ENCODE data around the gene TFF3.

DNA sequence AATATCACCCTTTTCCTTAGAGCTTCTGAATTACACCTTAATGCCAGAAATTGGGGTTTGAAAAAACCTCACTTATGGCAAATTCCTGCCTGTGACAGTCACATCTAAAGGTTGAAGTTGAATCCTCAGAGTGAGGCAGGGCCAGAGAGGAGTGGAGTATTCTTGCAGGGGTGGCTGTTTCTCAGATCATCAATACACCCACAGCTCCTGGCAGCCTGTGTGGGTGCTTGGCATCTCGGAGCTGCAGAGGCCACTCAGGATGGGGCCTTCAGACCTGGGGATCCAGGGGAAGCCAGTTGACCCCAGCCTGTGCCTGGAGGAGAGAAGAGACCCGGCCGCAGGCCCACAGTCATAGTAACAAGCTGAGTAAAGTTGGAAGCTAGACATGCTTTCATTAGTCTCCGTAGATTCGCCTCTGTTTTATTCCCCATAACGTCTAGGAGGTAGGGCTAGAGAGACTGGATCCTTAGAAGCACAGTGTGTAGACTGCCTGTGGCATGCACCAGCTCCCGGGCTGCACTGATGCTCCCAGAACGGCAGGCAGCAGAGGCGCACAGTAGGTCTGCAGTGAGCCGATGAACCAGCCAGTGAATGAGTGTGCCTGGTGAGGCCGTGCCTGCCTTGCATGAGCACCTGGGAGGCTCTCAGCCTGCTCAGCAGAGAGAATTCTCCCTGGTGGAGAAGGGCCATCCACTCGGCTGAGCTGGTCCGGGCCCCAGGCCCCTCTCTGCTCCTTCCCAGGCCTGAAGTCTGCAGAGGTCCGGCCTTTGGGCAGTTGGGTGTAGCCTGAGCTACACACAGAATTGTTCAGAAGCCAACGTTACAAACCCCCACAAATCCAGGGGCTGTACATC is 42.9 kb downstream of the TFF3 start:
- TF ChIP-seq, protein P1, sequence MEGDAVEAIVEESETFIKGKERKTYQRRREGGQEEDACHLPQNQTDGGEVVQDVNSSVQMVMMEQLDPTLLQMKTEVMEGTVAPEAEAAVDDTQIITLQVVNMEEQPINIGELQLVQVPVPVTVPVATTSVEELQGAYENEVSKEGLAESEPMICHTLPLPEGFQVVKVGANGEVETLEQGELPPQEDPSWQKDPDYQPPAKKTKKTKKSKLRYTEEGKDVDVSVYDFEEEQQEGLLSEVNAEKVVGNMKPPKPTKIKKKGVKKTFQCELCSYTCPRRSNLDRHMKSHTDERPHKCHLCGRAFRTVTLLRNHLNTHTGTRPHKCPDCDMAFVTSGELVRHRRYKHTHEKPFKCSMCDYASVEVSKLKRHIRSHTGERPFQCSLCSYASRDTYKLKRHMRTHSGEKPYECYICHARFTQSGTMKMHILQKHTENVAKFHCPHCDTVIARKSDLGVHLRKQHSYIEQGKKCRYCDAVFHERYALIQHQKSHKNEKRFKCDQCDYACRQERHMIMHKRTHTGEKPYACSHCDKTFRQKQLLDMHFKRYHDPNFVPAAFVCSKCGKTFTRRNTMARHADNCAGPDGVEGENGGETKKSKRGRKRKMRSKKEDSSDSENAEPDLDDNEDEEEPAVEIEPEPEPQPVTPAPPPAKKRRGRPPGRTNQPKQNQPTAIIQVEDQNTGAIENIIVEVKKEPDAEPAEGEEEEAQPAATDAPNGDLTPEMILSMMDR (conservative IDR thresholded peaks at IDR 0.05; ENCODE audit: low read length): no peak
- no peak for TF ChIP-seq EZH2phosphoT487 (IDR thresholded peaks at IDR 0.05; ENCODE audit: borderline replicate concordance, low read depth, low read length)
